ENCODE results near the gene UCHL5.
"Not testable (repeated sequence)": the region's sequence is repeated elsewhere in the genome, so short reads cannot be mapped to it uniquely, and the experiment has no call there.

The UCHL5 gene

GRCh38 chr1:193005785-193006184, 53.4 kb downstream of the UCHL5 start:
- DNase-seq, result no peak

DNA sequence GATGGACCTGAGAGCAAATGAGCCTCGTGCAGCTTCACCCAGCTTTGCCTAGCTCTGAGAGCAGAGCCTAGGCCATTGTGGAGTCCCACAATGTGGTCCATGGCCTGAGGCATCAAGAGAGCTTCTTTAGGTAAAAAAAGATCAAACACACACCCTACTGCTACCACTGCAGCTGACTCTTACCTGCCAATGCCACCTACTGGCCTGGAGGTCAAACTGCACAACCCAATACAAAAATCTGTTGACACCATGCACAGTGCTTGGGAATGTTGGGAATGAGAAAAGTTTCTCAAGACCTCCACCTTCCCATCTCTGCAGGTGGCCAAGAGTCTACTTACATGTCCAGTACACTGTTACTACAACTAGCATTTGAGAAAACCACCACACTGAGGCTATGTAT, 60.6 kb downstream of the UCHL5 start:
- DNase-seq, result no peak

DNA sequence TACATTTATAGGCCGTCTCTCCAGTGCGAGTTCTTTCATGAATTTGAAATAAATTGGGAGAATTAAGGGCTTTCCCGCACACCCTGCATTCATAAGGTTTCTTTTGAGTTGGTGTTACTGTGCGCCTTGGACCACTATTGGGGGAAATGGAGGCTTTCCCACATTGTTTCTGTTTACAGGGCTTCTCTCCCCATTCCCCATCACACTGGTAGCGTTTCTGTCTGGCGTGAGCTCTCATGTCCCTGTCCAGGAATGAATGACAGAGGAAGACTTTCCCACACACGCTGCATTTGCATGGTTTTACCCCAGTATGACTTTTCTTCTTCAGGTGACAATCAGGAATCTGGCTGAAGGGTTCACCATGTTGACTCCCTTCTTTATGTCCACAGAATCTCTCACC, 65.0 kb downstream of the UCHL5 start:
- no peak for DNase-seq

DNA sequence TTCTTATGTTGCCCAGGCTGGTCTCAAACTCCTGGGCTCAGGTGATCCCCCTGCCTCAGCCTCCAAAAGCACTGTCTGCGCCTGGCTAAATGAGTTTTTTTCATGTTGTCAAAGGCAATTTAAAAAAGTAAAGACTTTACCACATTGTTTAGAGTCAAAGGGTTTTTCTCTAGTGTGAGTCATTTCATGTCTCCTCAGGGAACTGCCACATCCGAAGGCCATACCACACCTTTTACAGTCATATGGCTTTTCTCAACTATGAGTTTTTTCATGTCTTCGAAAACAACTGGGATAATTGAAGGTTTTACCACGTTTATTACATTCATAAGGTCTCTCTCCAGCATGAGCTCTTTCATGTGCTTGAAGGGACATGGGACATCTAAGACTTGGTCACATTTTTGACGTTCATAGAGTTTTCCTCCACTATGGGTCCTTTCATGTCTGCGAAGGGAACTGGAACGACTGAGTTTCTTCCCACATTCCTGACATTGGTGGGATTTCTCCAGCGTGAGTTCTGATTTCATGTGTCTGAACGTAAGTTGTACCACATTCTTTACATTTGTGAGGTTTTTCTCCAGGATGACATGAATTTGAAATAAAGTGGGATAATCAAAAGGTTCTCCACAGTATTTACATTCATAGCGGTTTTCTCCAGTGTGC, 65.6 kb downstream of the UCHL5 start:
- no peak for DNase-seq

- not testable (repeated sequence) for DNase-seq
These were observed 72.3 kb downstream of the UCHL5 start for GRCh38 chr1:192986748-192987334.

DNA sequence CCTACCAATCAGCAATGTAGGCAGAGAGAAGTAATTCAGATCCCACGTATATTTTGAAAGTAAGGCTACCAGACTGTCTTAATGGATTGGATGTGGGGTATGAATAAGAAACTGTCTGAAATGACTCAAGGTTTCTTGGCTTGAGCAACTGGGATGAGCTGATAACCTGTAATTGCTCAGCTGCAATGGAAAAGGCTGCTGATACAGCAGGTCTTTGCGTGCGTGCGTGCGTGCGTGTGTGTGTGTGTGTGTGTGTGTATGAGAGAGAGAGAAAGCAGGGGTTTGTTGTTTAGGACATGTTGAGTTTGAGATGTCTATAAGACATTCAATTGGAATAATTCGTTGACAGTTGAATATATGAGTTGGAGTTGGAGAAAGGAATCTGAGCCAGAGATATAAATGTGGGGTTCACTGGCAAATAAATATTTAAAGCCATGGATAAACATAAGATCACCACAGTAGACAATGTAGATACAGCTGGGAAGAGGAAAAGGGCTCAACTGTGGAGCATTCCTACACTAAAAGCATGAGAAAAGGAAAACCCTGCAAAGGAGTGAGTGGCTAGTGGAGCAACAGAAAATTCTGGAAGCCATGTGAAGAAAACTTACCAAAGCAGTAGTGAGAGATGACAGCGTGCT, 72.9 kb downstream of the UCHL5 start:
- no peak for DNase-seq

GRCh38 chr1:192984080-192984479, 75.1 kb downstream of the UCHL5 start:
- no peak for DNase-seq

- no peak for DNase-seq
These were observed 75.7 kb downstream of the UCHL5 start for GRCh38 chr1:192983349-192983980.

DNA sequence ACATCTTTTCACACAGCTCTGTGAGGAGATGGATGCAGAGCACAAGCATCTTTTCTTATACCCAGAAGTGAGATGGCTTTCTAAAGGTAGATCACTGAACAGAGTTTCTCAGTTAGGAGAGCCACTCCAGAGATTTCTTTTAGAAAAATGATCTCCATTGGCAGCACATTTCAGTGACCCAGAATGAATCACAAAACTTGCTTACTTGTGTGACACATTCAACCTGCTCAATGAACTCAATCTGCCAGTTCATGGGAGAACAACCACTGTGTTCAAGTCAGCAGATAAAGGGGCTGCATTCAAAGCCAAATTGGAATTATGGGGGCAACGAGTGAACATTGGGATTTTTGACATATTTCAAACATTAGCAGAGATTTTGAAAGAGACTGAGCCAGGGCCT, 78.3 kb downstream of the UCHL5 start:
- DNase-seq, result no peak

DNA sequence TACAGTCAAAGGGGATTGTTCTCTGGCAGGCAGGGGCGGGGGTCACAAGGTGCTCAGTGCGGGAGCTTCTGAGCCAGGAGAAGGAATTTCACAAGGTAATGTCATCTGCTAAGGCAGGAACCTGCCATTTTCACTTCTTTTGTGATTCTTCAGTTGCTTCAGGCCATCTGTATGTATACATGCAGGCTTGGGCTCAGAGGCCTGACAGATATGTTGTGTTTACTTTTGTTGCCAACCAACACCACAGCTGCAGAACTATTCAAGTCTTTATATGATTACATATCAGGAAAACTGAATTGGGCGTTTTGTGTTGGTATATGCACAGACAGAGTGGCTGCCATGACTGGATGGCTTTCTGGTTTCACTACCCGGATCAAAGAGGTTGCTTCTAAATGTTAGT, 78.8 kb downstream of the UCHL5 start:
- DNase-seq, result not testable (repeated sequence)

DNA sequence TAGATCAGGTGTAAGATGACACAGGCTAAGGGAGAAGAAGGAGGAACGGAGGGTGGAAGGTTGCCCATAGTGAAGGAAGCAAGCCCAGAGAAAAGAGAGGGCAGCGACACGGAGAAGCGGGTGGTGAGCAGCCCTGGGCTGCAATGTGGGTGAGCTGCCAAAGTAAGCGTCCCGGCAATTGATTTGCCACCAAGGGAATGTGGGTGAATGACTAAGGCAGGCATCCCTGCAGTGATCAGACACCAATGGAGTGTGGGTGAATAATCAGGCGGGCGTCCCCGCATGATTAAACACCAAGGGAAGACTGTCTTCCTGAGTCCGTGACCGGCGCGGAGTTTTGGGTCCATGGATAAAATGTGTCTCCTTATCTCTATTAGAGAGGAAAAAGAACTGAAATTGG, 79.6 kb downstream of the UCHL5 start:
- no peak for DNase-seq

- DNase-seq, result no peak
These were observed 80.9 kb downstream of the UCHL5 start for GRCh38 chr1:192978195-192978710.

- DNase-seq, result no peak
These were observed 82.0 kb downstream of the UCHL5 start for GRCh38 chr1:192977089-192977706.

DNA sequence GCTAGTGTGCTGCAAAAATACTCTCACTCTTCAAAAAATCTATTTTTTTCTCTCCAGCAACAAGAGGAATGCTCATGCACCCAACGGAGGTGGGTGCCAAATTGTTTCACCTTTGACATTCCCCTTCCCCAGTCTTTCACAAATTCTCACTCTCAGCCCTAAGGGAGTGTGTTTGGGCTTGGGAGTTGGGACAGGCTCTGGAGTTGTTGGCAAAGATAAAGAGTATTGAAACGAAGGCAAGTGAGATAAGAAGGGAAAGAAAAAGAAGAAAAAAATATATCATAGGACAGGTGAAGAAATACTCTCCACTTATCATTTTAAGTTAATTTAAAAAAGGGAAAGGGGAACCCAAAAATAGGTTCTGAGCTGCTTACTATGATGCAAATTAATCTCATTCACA, 82.6 kb downstream of the UCHL5 start:
- DNase-seq, result no peak

GRCh38 chr1:192974701-192975100, 84.5 kb downstream of the UCHL5 start:
- DNase-seq, result no peak

DNA sequence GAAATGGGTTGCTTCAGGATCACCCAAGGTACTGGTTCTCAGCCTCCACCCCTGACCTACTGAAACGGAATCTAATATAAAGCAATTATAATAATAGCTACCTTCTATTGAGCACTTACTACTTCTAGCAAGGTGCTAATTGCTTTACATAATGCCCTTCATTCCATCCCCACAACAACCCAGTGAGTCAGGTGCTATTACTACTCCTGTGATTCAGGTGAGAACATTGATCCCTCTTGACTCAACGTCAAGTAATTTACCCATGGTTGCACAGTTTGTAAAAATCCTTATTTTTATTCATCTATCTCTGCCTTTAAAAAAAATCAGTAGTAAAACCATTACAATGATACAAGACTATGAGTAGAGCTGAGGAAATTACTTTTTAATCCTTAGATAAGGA, 85.2 kb downstream of the UCHL5 start:
- DNase-seq, result no peak

DNA sequence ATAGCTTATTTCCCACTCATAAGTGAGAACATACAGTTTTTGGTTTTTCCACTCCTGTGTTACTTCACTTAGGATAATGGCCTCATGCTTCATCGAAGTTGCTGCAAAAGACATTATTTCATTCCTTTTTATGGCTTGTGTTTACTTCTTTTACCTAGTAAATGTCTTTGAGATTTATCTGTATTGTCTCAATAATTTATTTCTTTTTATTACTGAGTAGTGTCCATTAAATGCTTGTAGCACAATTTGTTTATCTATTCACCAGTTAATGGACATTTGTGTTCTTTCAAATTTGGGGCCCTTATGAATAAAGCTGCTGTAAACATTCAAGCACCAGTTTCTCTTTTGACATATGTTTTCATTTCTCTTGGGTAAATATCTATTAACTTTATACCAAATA, 86.0 kb downstream of the UCHL5 start:
- no peak for DNase-seq

DNA sequence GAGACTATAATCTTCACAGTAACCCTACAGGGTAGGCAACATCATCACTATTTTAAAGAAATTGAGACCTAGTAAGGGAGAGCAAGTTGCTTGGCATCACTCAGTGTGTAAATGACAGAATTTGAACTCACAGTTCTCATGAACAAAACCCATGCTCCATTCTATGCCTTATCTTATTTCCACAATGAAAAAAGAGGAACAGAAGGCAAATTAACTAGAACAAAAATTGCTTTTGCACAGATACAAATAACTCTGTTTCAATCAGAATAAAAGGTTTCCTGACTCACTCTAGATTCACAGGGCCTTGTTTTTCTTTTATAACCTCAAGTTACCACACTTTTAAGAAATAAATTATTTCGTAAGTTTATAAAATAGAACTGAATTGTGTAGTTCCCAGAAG, 90.1 kb downstream of the UCHL5 start:
- DNase-seq, result no peak

DNA sequence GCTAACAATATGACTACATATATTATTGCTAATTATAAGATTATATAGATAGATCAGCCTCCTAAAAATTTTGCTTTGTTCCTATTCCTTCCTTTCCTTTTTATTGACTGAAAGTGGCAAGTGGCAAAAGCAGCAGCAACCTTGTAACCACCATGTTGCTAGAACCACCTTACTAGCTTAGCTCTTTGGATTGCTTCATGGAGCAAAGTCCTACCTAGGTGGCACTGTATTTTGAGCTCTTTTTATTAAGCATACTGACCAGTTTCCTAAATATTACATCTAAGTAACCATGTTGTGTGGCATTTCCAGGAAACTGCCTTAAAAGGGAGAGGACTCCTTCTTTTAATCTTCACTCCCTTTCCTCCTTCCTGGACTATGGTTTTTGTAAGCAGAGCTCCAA, 90.8 kb downstream of the UCHL5 start:
- no peak for DNase-seq

- DNase-seq, result no peak
These were observed 91.3 kb downstream of the UCHL5 start for GRCh38 chr1:192967901-192968300.

- no peak for DNase-seq
These were observed 91.8 kb downstream of the UCHL5 start for GRCh38 chr1:192967211-192967877.

- DNase-seq, result no peak
These were observed 93.1 kb downstream of the UCHL5 start for GRCh38 chr1:192966073-192966472.

GRCh38 chr1:192962901-192963300, 96.3 kb downstream of the UCHL5 start:
- no peak for DNase-seq

Data from NCI-H526 treated with DMSO at 0.1 percent for 48 hours (cell line).